Measurements from ENCODE around the gene TNFAIP8L3. TPM values are rescaled to one million over a fixed set of nuclear protein-coding genes. Genes with fewer than 3 reads are reported as not detected.

Gene TNFAIP8L3
- total and polyA plus RNA-seq, 2 of the 4 experiments (the other 2 are of a cell fraction): 0.29 to 0.90 TPM

DNA sequence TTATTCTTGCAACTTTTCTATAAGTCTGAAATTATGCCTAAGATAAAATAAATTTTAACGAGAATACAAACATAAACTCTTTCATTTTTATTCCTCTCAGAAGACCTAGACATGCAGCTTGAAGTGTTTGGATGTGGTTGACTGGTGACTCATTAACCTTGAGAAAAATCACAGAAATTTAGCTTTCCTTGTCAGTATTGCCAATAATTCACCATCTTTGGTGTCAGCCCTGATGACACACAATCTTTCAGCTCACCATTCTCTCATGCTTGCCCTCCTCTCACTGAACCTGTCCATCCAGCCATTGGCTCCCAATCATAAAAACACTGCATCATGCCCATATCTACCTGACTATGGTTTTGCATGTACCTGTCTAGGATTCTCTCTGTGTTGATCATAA lies 22.6 kb upstream of the TNFAIP8L3 start:
- Histone ChIP-seq H4K8ac (ENCODE audit: low read depth in 2 of 2, low read length in 2 of 2) (no peak overlapping the region), H3K9ac (ENCODE audit: low read depth, low read length) (no peak overlapping the region), H3K27ac (ENCODE audit: insufficient read depth, low read length) (no peak overlapping the region), H2BK120ac (ENCODE audit: low read depth, low read length) (no peak overlapping the region), H2BK15ac (ENCODE audit: low read depth, low read length) (no peak overlapping the region), H3K36me3 (ENCODE audit: control insufficient read depth, insufficient read depth, low read length) (no peaks in the 10 kb centered on the region), H3K4me1 (ENCODE audit: control insufficient read depth, insufficient read depth, low read length) (peaks cover 5% of the 10 kb centered on the region), H4K91ac (ENCODE audit: insufficient read depth, low read depth, low read length) (no peak overlapping the region), H3K56ac (ENCODE audit: extremely low read depth, insufficient read depth, low read length) (no peak overlapping the region), H2BK20ac (ENCODE audit: low read depth, low read length) (no peak overlapping the region), H3K27me3 (ENCODE audit: control insufficient read depth, insufficient read depth, low read length) (no peaks in the 10 kb centered on the region), H4K5ac (ENCODE audit: low read depth, low read length) (no peak overlapping the region), H3K4ac (ENCODE audit: low read depth, low read length) (no peak overlapping the region), H2AK5ac (ENCODE audit: low read depth, low read length) (no peak overlapping the region), H3K14ac (replicated peaks; ENCODE audit: low read depth, low read length) (no peak overlapping the region), H2AFZ (replicated peaks; ENCODE audit: low read length, poor library complexity) (no peak overlapping the region), H3K79me1 (ENCODE audit: low read depth in 1 of 2, low read length in 2 of 2) (no peaks in the 10 kb centered on the region), H3K9me1 (ENCODE audit: insufficient read depth, low read length) (peaks cover 5% of the 10 kb centered on the region; the same call in 1 of the 2 replicates), H3K23ac (ENCODE audit: low read depth, low read length) (no peak overlapping the region), H2BK5ac (ENCODE audit: low read depth, low read length, poor library complexity, severe bottlenecking) (no peak overlapping the region), H3K9me3 (ENCODE audit: control insufficient read depth, insufficient read depth, low read length) (no peaks in the 10 kb centered on the region), H3K18ac (ENCODE audit: low read depth, low read length) (no peak overlapping the region), H4K20me1 (ENCODE audit: insufficient read depth, low read length) (no peaks in the 10 kb centered on the region), H3K4me3 (ENCODE audit: insufficient read depth, low read depth, low read length) (no peak overlapping the region), H3K4me2 (ENCODE audit: low read depth, low read length) (no peak overlapping the region), H2AK9ac (replicated peaks; ENCODE audit: low read depth, low read length, poor library complexity) (no peak overlapping the region)
- no peak for ATAC-seq (ENCODE audit: low read depth)
- ChIA-PET POLR2A (ENCODE audit: unreplicated experiment) (no interaction called here), CTCF (interaction anchor here (0.6 kb wide), 2 partner anchors 26 to 731 kb away, joined by 3 to 4 read pairs; no protein-coding TSS in a partner anchor)
- BruUV-seq (replicated peaks): no TSS peak
- dilution Hi-C loops (cut with HindIII; ENCODE audit: low sequenced_read_pairs, unreplicated experiment): no loop called here
- in situ Hi-C loops (cut with MboI; ENCODE audit: low sequenced_read_pairs): no loop called here
- no peak for TF ChIP-seq NFE2L2 (IDR thresholded peaks at IDR 0.05; ENCODE audit: low read depth, low read length)
- TF ChIP-seq MAFK (IDR thresholded peaks at IDR 0.05; ENCODE audit: low read depth, low read length): no peak
- TF ChIP-seq RFX5 (IDR thresholded peaks at IDR 0.05; ENCODE audit: low read depth, low read length): no peak
- no peak for TF ChIP-seq RAD21 (IDR thresholded peaks at IDR 0.05; ENCODE audit: low read length)
- TF ChIP-seq, protein P1, sequence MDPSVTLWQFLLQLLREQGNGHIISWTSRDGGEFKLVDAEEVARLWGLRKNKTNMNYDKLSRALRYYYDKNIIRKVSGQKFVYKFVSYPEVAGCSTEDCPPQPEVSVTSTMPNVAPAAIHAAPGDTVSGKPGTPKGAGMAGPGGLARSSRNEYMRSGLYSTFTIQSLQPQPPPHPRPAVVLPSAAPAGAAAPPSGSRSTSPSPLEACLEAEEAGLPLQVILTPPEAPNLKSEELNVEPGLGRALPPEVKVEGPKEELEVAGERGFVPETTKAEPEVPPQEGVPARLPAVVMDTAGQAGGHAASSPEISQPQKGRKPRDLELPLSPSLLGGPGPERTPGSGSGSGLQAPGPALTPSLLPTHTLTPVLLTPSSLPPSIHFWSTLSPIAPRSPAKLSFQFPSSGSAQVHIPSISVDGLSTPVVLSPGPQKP (IDR thresholded peaks at IDR 0.05; ENCODE audit: borderline replicate concordance, low read depth, low read length): no peak
- no peak for TF ChIP-seq POLR2A (IDR thresholded peaks at IDR 0.05; ENCODE audit: low read depth, low read length)
- no peak for TF ChIP-seq MXI1 (IDR thresholded peaks at IDR 0.05; ENCODE audit: borderline replicate concordance, low read depth, low read length)
- intact Hi-C loops (cut with micrococcal nuclease): no loop called here
- WGBS, 2 experiments (ENCODE audit: extremely low coverage in 2 of 2, insufficient read length in 1 of 2): no CpG with 5 or more reads among the region's 1 CpG
- peak; percentile 25 for DNase-seq
